DMS153 treated with DMSO at 0.1 percent for 48 hours (cell line): ENCODE results near the gene RRAD.
"Not testable (repeated sequence)": the region's sequence is repeated elsewhere in the genome, so short reads cannot be mapped to it uniquely, and the experiment has no call there.

ENCODE experiments used
- DNase-seq: peaks from one replicate; lab custom pipeline; 2025; ENCODE audit not compliant: unreplicated experiment; lab: John Stamatoyannopoulos, UW

Gene RRAD

GRCh38 chr16:66900721-66901441 lies 24.5 kb downstream of the RRAD start:
- DNase-seq, result no peak

DNA sequence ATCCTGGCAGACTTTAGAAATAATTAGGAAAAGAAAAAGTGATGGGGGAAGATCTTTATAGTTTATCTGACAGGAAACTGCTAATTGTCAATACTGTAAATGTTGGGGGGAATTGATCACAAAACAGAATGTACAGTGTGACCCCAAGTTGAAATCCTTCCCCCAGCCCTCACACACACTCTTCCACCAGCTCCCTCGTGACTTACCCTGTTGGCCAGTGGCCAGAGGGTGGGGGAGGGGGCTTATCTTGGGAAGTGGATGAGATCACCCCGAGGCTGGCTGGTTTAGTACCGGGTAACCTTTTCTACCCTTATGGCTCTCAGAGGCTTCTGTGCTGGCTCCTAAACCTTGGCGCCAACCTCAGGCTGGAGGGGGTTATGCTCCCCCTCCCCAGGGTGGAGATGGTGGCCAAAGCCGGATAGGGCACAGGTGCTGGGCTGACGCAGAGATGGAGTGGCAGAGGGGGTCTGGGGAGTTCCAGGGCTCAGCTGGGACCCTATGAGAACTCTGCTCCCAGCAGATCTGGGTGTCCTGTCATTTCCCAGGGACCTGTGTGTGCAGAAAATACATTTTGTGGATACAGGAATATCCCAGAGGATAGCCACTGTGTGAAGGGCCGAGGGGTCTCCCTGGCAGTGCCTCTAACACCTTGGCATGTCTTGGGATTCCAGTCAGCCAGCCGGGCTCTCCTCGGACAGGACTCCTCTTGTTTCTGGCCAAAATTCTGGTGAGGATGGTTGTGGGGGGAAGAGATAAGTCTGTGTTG lies 25.2 kb downstream of the RRAD start:
- peak; percentile 2 for DNase-seq

GRCh38 chr16:66899310-66899944 lies 25.9 kb downstream of the RRAD start:
- DNase-seq, result no peak

- DNase-seq, result no peak
Observed at GRCh38 chr16:66898933-66899309, 26.4 kb downstream of the RRAD start.

- DNase-seq, result no peak
Observed at GRCh38 chr16:66898207-66898606, 27.1 kb downstream of the RRAD start.

DNA sequence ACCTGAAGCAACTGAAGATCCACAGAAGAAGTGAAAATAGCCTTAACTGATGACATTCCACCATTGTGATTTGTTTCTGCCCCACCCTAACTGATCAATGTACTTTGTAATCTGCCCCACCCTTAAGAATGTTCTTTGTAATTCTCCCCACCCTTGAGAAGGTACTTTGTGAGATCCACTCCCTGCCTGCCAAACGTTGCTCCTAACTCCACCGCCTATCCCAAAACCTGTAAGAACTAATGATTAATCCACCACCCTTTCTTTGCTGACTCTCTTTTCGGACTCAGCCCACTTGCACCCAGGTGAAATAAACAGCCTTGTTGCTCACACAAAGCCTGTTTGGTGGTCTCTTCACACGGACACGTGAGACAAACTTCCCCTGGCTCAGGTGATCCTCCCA lies 28.7 kb downstream of the RRAD start:
- not testable (repeated sequence) for DNase-seq

DNA sequence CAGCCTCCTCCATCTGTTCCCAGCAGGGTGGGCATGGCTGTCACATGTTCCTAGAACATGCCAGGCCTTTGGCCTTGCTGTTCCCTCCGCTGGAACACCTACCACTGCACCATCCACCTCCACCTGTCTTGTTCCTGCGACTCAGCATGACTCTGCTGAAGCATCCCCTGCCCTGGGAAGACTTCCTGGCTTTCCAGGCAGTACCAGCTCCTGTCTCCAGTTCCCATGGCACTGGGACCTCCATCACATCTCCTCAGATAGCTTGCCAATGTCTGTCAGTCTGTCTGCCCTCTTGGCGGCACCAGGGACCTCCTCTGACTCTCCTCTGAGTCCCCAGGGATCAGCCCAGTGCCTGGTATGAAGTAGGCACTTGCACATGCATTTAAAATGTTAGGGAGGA lies 29.3 kb downstream of the RRAD start:
- no peak for DNase-seq

DNA sequence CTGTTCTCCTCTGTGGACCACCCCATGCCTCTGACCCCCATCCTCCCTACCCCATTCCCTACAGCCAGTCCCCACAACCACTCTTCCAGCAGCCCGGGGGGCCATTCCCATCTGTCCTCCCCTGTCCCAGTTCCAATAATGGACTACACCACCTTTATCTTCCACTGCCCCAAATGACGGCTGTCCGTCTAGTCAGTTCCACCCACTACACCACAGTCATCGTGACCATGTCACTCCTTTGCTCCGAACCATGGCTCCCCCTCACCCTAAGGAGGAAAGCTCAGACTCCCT lies 29.7 kb downstream of the RRAD start:
- DNase-seq, result no peak

- DNase-seq, result peak; percentile 53
Observed at GRCh38 chr16:66894948-66895688, 30.2 kb downstream of the RRAD start.

DNA sequence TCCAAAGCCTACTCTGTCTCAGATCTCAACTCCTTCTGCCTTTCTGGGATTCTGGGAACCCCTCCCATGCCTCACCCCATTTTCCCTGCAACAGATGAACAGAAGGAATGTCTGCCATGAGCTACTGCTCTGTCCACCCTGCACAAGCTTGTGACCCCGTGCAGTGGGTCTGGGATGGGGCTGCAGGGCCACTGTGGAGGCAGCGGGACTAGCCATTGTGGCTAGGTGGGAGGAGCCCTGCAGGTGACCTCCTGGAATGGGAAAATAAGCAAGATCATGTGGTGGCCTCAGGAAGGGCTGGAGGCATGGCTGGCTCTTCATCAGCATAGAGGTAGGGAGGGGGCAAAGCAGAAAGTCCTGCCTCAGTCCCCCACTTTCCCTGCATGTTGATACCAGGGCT lies 31.3 kb downstream of the RRAD start:
- no peak for DNase-seq

DNA sequence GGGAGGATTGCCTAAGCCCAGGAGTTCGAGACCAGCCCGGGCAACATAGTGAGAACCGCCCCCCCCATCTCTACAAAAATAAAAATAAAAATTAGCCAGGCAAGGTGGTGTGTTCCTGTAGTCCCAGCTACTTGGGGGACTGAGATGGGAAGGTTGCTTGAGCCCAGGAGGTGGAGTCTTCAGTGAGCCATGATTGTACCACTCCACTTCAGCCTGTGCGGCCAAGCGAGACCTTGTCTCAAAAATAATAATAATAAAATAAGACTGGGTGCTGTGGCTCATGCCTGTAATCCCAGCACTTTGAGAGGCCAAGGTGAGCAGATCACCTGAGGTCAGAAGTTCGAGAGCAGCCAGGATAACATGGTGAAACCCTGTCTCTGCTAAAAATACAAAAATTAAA lies 33.5 kb downstream of the RRAD start:
- no peak for DNase-seq

DNA sequence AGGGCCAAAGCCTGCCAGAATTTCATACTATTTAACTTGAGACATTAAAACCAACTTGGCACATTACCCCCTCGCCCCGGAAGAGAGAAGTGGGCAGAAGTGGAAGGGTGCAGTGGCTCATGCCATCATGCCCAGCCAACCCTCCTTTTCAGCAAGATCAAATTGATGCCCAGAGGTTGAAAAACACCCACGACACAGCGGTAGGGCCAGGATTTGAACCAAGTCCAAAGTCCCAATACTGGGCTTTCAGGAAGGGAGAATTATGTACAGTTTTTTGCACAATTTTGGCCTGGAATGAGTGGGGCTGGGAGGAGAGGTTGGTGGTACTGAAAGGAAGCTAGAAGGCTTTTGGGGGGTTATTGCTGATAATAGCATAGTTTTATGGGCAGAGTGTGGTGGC lies 34.0 kb downstream of the RRAD start:
- no peak for DNase-seq

DNA sequence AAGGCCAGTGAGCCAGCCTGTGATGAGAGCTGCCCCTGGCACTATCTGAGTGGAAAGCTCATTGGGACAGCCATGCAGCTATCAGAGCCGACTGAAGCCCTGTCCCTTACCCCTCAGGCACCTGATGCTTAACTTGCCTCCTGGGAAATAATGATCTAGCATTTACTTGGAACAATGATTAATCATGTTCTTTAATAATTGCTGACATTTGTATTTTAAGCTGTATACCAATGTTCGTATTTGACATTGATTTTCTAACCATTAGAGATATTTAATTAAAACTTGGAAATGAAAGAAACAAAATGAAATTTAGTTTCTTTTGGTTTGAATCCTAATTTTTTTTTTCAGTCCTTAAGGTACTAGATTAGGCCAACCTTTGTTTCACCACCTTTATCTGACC lies 34.5 kb downstream of the RRAD start:
- no peak for DNase-seq

DNA sequence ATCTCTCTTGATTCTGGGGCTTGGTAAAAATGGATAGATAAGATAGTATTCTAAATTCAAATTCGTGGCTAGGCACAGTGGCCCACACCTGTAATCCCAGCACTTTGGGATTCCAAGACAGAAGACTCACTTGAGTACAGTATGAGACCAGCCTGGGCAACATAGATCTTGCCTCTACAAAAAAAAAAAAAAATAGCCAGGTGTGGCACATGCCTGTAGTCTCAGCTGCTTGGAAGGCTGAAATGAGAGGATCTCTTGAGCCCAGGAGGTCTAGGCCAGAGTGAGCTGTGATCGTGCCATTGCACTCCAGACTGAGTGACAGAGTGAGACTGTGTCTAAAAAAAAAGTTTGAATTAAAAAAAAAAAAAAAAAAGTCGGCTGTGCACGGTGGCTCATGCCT lies 35.7 kb downstream of the RRAD start:
- no peak for DNase-seq

GRCh38 chr16:66888647-66889615 lies 36.4 kb downstream of the RRAD start:
- no peak for DNase-seq

- no peak for DNase-seq
Observed at GRCh38 chr16:66886914-66887313, 38.4 kb downstream of the RRAD start.

- no peak for DNase-seq
Observed at GRCh38 chr16:66886321-66886720, 39.0 kb downstream of the RRAD start.

DNA sequence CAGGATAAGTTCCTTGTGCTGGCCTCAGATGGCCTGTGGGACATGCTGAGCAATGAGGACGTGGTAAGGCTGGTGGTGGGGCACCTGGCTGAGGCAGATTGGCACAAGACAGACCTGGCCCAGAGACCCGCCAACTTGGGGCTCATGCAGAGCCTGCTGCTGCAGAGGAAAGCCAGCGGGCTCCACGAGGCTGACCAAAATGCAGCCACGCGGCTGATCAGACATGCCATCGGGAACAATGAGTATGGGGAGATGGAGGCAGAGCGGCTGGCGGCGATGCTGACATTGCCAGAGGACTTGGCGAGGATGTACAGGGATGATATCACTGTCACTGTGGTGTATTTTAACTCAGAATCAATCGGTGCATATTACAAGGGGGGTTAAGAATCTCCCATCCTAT lies 39.8 kb downstream of the RRAD start:
- no peak for DNase-seq

- no peak for DNase-seq
Observed at GRCh38 chr16:66882702-66883101, 42.6 kb downstream of the RRAD start.

DNA sequence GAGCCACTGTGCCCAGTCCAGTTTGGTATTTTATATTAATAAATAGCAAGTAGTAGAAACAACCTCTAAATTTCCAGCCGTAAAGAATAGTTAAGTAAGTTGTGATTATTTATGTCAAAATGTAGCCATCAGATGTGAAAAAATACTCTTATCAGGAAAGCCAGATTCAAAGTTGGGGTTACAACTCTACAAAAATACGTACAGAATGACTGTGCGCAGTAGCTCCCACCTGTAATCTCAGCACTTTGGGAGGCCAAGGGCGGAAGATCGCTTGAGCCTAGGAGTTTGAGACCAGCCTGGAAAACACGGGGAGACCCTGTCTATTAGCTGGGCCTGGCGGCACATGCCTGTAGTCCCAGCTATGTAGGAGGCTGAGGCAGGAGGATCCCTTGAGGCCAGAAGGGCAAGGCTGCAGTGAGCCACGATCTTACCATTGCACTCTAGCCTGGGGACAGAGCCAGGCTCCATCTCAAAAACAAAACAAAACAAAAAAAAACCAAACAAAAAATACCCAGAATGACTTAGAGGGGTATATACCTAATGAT lies 43.3 kb downstream of the RRAD start:
- DNase-seq, result no peak
